ENCODE measurements around the gene CYP19A1.

GRCh38 chr15:51375966-51376640, 37.7 kb upstream of the CYP19A1 start:
- TF ChIP-seq ELK4 (IDR thresholded peaks at IDR 0.05; ENCODE audit: borderline replicate concordance, low read depth, low read length): no peak
- TF ChIP-seq CTCF (tag by site-specific recombination; IDR thresholded peaks at IDR 0.05): no peak
